Measurements from ENCODE around the gene MCC. TPM values are rescaled to one million over a fixed set of nuclear protein-coding genes. Genes with fewer than 3 reads are reported as not detected.

MCC gene
- total RNA-seq, 5 donors from 2014 or later (not counting 1 experiment from before 2014, with no cell fraction given) = 2.6 to 8.3 (median 6.3) TPM

DNA sequence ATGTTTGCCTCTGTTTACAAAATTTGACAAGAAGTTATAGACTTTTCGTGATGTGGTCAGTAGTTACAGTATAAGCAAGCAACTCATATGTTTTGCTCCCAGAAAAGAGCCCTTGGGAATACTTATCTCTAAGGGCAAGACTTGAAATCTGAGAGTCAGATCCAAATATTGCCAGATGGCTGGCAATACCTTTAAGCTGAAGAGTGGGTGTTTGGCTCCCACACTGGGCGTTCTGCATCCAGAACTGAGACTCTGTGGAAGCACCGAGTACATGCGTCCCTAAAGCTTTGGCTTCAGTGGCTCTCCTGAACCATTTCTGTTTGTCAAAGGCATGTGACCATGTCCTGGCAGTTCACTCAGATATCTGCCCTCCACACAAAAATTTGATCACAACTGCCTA is 317.5 kb downstream of the MCC start:
- Mint-ChIP-seq H3K27ac (no peak overlapping the region), H3K27me3 (peaks cover 4 to 12% of the 10 kb centered on the region in 2 donors), H3K4me3 (no peak overlapping the region), H3K4me1 (peaks cover 0 to 7% (median 0%) of the 10 kb centered on the region in 3 donors), H3K9me3 (no peaks in the 10 kb centered on the region), H3K36me3 (no peaks in the 10 kb centered on the region)
- Histone ChIP-seq H3K36me3 (ENCODE audit: control insufficient read depth in 2 of 2, extremely low read depth in 1 of 2, insufficient read depth in 1 of 2, low read length in 1 of 2) (no peaks in the 10 kb centered on the region), H3K27me3 (replicated peaks in 1 of 2; ENCODE audit: control insufficient read depth in 2 of 2, extremely low read depth in 1 of 2, insufficient read depth in 2 of 2, low read length in 1 of 2) (no peaks in the 10 kb centered on the region), H3K4me1 (ENCODE audit: control insufficient read depth in 1 of 2, extremely low read depth in 1 of 2, insufficient read depth in 2 of 2, low read length in 2 of 2) (no peaks in the 10 kb centered on the region), H3K27ac (ENCODE audit: low read length) (no peak overlapping the region), H3K4me3 (ENCODE audit: control insufficient read depth in 1 of 2, extremely low read depth in 1 of 2, low read length in 1 of 2) (no peak overlapping the region), H3K9me3 (no peaks in the 10 kb centered on the region)
- ChIA-PET POLR2A (interaction anchor here in 1 of 2 donors (0.5 kb wide), 1 partner anchor 10 kb away, joined by 3 read pairs; no protein-coding TSS in a partner anchor), CTCF (interaction anchor here in 1 of 2 donors (1.4 kb wide), 1 partner anchor 9 kb away, joined by 4 read pairs; no protein-coding TSS in a partner anchor)
- ATAC-seq (replicated peaks in 1 of 4) = no peak
- 86% methylated on average over 1 of the region's 4 CpGs for WGBS (ENCODE audit: insufficient coverage)
- no peak for DNase-seq

DNA sequence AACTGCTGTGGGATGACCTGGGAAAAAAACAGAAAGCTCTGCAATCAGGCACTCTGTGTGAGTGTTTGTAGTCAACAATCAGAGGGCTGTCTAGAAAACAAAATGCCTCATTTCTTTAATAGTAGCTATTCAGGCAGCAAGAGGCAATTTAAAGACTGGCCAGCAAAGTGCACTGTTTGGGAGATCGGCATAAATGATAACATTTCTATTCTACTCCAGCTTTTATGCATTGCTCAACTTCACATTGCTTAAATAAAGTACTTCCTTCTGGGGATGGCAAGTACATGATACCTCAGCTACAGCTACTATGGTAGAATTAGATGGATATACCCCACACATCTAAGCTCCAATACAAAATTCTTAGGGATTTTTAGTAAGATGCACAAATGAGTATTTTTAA is 318.5 kb downstream of the MCC start:
- no peaks in the 10 kb centered on the region for H3K9me3 Mint-ChIP-seq
- ChIA-PET CTCF (interaction anchor here in 1 of 2 donors (1.4 kb wide), 1 partner anchor 10 kb away, joined by 4 read pairs; no protein-coding TSS in a partner anchor), POLR2A (no interaction called here)
- H3K9me3 ChIP-seq = no peaks in the 10 kb centered on the region
- no peaks in the 10 kb centered on the region for H3K27me3 ChIP-seq (replicated peaks in 1 of 2; ENCODE audit: control insufficient read depth in 2 of 2, extremely low read depth in 1 of 2, insufficient read depth in 2 of 2, low read length in 1 of 2)
- no peaks in the 10 kb centered on the region for H3K4me1 ChIP-seq (ENCODE audit: control insufficient read depth in 1 of 2, extremely low read depth in 1 of 2, insufficient read depth in 2 of 2, low read length in 2 of 2)
- H3K27ac ChIP-seq (ENCODE audit: low read length) = no peak overlapping the region
- peaks cover 4 to 12% of the 10 kb centered on the region in 2 donors for H3K27me3 Mint-ChIP-seq
- no peak for DNase-seq
- WGBS (ENCODE audit: insufficient coverage) = no CpG with 5 or more reads among the region's 1 CpG
- H3K4me1 Mint-ChIP-seq = peaks cover 0 to 7% (median 0%) of the 10 kb centered on the region in 3 donors
- no peaks in the 10 kb centered on the region for H3K36me3 ChIP-seq (ENCODE audit: control insufficient read depth in 2 of 2, extremely low read depth in 1 of 2, insufficient read depth in 1 of 2, low read length in 1 of 2)
- H3K36me3 Mint-ChIP-seq = no peaks in the 10 kb centered on the region
- H3K4me3 ChIP-seq (ENCODE audit: control insufficient read depth in 1 of 2, extremely low read depth in 1 of 2, low read length in 1 of 2) = no peak overlapping the region
- no peak overlapping the region for H3K27ac Mint-ChIP-seq
- no peak for ATAC-seq (replicated peaks in 1 of 4)
- no peak overlapping the region for H3K4me3 Mint-ChIP-seq

DNA sequence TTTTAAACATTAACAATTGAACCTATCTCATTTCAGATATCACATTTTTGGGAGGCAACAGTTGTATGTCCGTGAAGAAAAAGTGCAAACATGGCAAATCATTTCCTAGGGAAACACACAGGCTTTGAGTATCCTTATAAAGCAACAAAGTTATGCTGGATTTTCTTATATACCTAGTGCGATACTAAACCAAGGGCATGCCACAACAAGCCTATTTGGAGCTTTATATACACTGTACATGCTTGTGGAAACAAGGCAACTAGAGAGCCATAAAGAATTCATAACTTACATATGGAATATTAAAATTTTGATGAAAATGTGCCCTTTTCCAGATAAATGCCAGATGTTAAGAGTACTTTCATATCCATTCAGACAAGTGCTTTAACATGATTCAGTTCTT is 320.3 kb downstream of the MCC start:
- no peaks in the 10 kb centered on the region for H3K4me1 ChIP-seq (ENCODE audit: control insufficient read depth in 1 of 2, extremely low read depth in 1 of 2, insufficient read depth in 2 of 2, low read length in 2 of 2)
- peaks cover 4 to 11% of the 10 kb centered on the region in 2 donors for H3K27me3 Mint-ChIP-seq
- ChIA-PET CTCF (interaction anchor here in 1 of 2 donors (0.5 kb wide), 1 partner anchor 444 kb away, joined by 6 read pairs; no protein-coding TSS in a partner anchor), POLR2A (no interaction called here)
- H3K27me3 ChIP-seq (replicated peaks in 1 of 2; ENCODE audit: control insufficient read depth in 2 of 2, extremely low read depth in 1 of 2, insufficient read depth in 2 of 2, low read length in 1 of 2) = no peaks in the 10 kb centered on the region
- H3K27ac Mint-ChIP-seq = no peak overlapping the region
- WGBS (ENCODE audit: insufficient coverage) = 80% methylated on average over 1 of the region's 2 CpGs
- H3K27ac ChIP-seq (ENCODE audit: low read length) = no peak overlapping the region
- DNase-seq = no peak
- ATAC-seq (replicated peaks in 1 of 4) = no peak
- no peak overlapping the region for H3K4me3 Mint-ChIP-seq
- no peaks in the 10 kb centered on the region for H3K36me3 ChIP-seq (ENCODE audit: control insufficient read depth in 2 of 2, extremely low read depth in 1 of 2, insufficient read depth in 1 of 2, low read length in 1 of 2)
- H3K4me1 Mint-ChIP-seq = peaks cover 0 to 10% (median 3%) of the 10 kb centered on the region in 3 donors
- H3K36me3 Mint-ChIP-seq = no peaks in the 10 kb centered on the region
- no peaks in the 10 kb centered on the region for H3K9me3 ChIP-seq
- H3K4me3 ChIP-seq (ENCODE audit: control insufficient read depth in 1 of 2, extremely low read depth in 1 of 2, low read length in 1 of 2) = no peak overlapping the region
- H3K9me3 Mint-ChIP-seq = no peaks in the 10 kb centered on the region

DNA sequence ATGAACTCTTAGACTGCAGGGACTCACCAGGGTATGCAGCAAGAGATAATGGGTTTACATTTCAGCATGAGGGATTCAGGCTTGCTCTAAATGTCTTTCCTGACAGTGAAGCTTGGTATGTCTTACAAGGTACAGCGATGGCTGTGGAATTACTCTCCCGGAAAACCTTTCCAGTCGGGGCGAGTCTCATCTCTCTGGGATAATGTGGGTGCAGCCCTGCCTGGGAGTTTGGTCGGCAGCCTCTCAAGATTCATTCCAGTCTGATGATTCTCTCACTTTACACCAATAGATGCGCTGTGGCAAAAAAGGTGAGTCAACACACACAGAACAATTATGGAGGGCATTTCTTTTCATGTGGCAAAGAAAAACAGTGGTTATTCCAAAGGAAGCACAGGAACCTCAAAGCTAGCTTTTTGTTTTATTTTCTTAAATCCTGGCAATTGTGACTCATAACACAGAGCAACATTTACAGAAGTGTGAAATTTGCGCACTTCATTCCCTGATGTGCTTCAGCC is 321.3 kb downstream of the MCC start:
- Mint-ChIP-seq H3K4me1 (peaks cover 0 to 8% (median 8%) of the 10 kb centered on the region in 3 donors), H3K9me3 (no peaks in the 10 kb centered on the region), H3K27me3 (peaks cover 4 to 13% of the 10 kb centered on the region in 2 donors), H3K27ac (no peak overlapping the region), H3K36me3 (no peaks in the 10 kb centered on the region), H3K4me3 (no peak overlapping the region)
- H3K36me3 ChIP-seq (ENCODE audit: control insufficient read depth in 2 of 2, extremely low read depth in 1 of 2, insufficient read depth in 1 of 2, low read length in 1 of 2) = no peaks in the 10 kb centered on the region
- ATAC-seq (replicated peaks in 1 of 4) (no peak), DNase-seq (no peak)
- CTCF ChIA-PET = interaction anchor here (0.6 to 0.7 kb wide), 3 partner anchors 219 to 1164 kb away, joined by 3 read pairs; no protein-coding TSS in a partner anchor
- 100% methylated on average over 1 of the region's 7 CpGs for WGBS (ENCODE audit: insufficient coverage)
- no peaks in the 10 kb centered on the region for H3K27me3 ChIP-seq (replicated peaks in 1 of 2; ENCODE audit: control insufficient read depth in 2 of 2, extremely low read depth in 1 of 2, insufficient read depth in 2 of 2, low read length in 1 of 2)
- POLR2A ChIA-PET = interaction anchor here in 1 of 2 donors (0.6 kb wide), 2 partner anchors 82 to 307 kb away, joined by 3 read pairs; no protein-coding TSS in a partner anchor
- no peaks in the 10 kb centered on the region for H3K9me3 ChIP-seq
- H3K4me3 ChIP-seq (ENCODE audit: control insufficient read depth in 1 of 2, extremely low read depth in 1 of 2, low read length in 1 of 2) = no peak overlapping the region
- no peak overlapping the region for H3K27ac ChIP-seq (ENCODE audit: low read length)
- H3K4me1 ChIP-seq (ENCODE audit: control insufficient read depth in 1 of 2, extremely low read depth in 1 of 2, insufficient read depth in 2 of 2, low read length in 2 of 2) = no peaks in the 10 kb centered on the region

DNA sequence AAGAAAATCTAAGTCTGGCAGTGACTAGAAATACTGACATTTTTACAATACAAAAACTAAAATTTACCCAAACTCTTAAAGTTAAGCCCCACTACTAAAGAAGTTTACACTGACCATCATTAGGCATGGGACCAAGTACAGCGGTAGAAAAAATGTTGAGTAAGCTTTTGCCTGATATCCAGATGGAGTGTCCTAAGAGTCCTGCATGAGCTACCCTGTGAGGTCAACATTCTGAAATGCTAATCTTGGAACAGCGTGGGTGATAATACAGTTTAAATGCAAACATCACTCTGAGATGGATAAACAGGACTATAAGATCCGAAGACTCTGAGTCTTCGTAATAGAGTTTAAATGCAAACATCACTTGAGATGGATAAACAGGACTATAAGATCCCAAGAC is 322.0 kb downstream of the MCC start:
- no peaks in the 10 kb centered on the region for H3K27me3 ChIP-seq (replicated peaks in 1 of 2; ENCODE audit: control insufficient read depth in 2 of 2, extremely low read depth in 1 of 2, insufficient read depth in 2 of 2, low read length in 1 of 2)
- Mint-ChIP-seq H3K4me3 (no peak overlapping the region), H3K4me1 (peaks cover 0 to 8% (median 8%) of the 10 kb centered on the region in 3 donors), H3K36me3 (no peaks in the 10 kb centered on the region), H3K27ac (no peak overlapping the region), H3K27me3 (peaks cover 4 to 13% of the 10 kb centered on the region in 2 donors), H3K9me3 (no peaks in the 10 kb centered on the region)
- POLR2A ChIA-PET = interaction anchor here in 1 of 2 donors (0.7 kb wide), 1 partner anchor 75 kb away, joined by 4 read pairs; no protein-coding TSS in a partner anchor
- no peaks in the 10 kb centered on the region for H3K4me1 ChIP-seq (ENCODE audit: control insufficient read depth in 1 of 2, extremely low read depth in 1 of 2, insufficient read depth in 2 of 2, low read length in 2 of 2)
- WGBS (ENCODE audit: insufficient coverage) = 100% methylated on average over 2 of the region's 4 CpGs
- H3K27ac ChIP-seq (ENCODE audit: low read length) = no peak overlapping the region
- no peaks in the 10 kb centered on the region for H3K9me3 ChIP-seq
- DNase-seq = no peak
- H3K36me3 ChIP-seq (ENCODE audit: control insufficient read depth in 2 of 2, extremely low read depth in 1 of 2, insufficient read depth in 1 of 2, low read length in 1 of 2) = no peaks in the 10 kb centered on the region
- no peak for ATAC-seq (replicated peaks in 1 of 4)
- H3K4me3 ChIP-seq (ENCODE audit: control insufficient read depth in 1 of 2, extremely low read depth in 1 of 2, low read length in 1 of 2) = no peak overlapping the region
- CTCF ChIA-PET = interaction anchor here in 1 of 2 donors (0.6 kb wide), 1 partner anchor 1164 kb away, joined by 3 read pairs; no protein-coding TSS in a partner anchor

DNA sequence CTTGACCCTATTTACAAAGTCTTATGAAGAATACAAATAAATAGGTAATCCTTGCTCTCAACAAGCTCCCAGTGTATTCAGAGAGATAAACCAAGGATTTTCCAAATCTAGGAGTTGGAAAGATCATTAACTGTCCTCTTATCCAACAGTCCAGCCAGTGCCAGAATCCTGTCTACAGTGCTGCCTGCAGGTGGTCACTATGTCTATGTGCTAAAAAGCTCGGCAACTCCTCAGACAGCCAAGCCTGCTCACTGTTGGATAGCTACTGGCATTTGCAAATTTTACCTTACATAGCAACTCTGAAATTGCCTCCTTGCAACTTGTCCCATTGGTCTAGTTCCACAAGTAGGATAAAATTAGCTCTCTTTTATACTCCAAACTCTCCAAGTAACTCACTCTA is 324.2 kb downstream of the MCC start:
- POLR2A ChIA-PET = no interaction called here
- Histone ChIP-seq H3K4me1 (ENCODE audit: control insufficient read depth in 1 of 2, extremely low read depth in 1 of 2, insufficient read depth in 2 of 2, low read length in 2 of 2) (no peaks in the 10 kb centered on the region), H3K27me3 (replicated peaks in 1 of 2; ENCODE audit: control insufficient read depth in 2 of 2, extremely low read depth in 1 of 2, insufficient read depth in 2 of 2, low read length in 1 of 2) (no peaks in the 10 kb centered on the region), H3K27ac (ENCODE audit: low read length) (no peak overlapping the region), H3K36me3 (ENCODE audit: control insufficient read depth in 2 of 2, extremely low read depth in 1 of 2, insufficient read depth in 1 of 2, low read length in 1 of 2) (no peaks in the 10 kb centered on the region), H3K4me3 (ENCODE audit: control insufficient read depth in 1 of 2, extremely low read depth in 1 of 2, low read length in 1 of 2) (no peak overlapping the region), H3K9me3 (no peaks in the 10 kb centered on the region)
- ATAC-seq (replicated peaks in 1 of 4) (no peak), DNase-seq (no peak)
- CTCF ChIA-PET = no interaction called here
- H3K36me3 Mint-ChIP-seq = no peaks in the 10 kb centered on the region
- H3K9me3 Mint-ChIP-seq = no peaks in the 10 kb centered on the region
- no peak overlapping the region for H3K4me3 Mint-ChIP-seq
- H3K27ac Mint-ChIP-seq = no peak overlapping the region
- H3K4me1 Mint-ChIP-seq = peaks cover 0 to 8% (median 8%) of the 10 kb centered on the region in 3 donors
- H3K27me3 Mint-ChIP-seq = peaks cover 4 to 9% of the 10 kb centered on the region in 2 donors
- WGBS (ENCODE audit: insufficient coverage) = no CpG with 5 or more reads among the region's 1 CpG
